Left ventricle myocardium superior (tissue), 1 donor: ENCODE data around the gene SIX3. TPM values are rescaled to one million over a fixed set of nuclear protein-coding genes. Genes with fewer than 3 reads are reported as not detected.

ENCODE experiments used
- ATAC-seq: fragments of 200-7000 bp; cut with Tn5 transposase; one replicate; pipeline ENCODE4 v1.9.1; 2020; ENCODE audit warnings: mild to moderate bottlenecking, moderate library complexity
- DNase-seq: peaks from one replicate; pipeline ENCODE4 v3.0.0-alpha.2; 2020
- intact Hi-C: fragments of 100-400 bp; cut with micrococcal nuclease; formaldehyde crosslinking; loops from one replicate; pipeline ENCODE4 v1.11.0; 2022
- total RNA-seq: library from RNA; stranded (reverse); fragmentation: NEBNext Ultra II Directional; extraction: Animal tissue kit (Norgen Biotek cat#: 25700); gene quantifications from one replicate; pipeline ENCODE4 v1.2.1, GENCODE V29; 2021
- donor health status: DM: no; HTN: yes; CAD: no; lungs with severe emphysema.

SIX3 gene
- total RNA-seq, 1 donor from 2014 or later, result not detected

GRCh38 chr2:44940732-44941464 lies 604 bp upstream of the SIX3 start:
- ATAC-seq (no peak), DNase-seq (no peak)
- intact Hi-C loops, result no loop called here

GRCh38 chr2:44942304-44943030 lies 965 bp downstream of the SIX3 start:
- intact Hi-C loops, result no loop called here
- ATAC-seq, result no peak
- DNase-seq, result no peak

- DNase-seq (no peak), ATAC-seq (no peak)
- intact Hi-C loops, result no loop called here
Measured at GRCh38 chr2:44943031-44943692, 1.7 kb downstream of the SIX3 start.

DNA sequence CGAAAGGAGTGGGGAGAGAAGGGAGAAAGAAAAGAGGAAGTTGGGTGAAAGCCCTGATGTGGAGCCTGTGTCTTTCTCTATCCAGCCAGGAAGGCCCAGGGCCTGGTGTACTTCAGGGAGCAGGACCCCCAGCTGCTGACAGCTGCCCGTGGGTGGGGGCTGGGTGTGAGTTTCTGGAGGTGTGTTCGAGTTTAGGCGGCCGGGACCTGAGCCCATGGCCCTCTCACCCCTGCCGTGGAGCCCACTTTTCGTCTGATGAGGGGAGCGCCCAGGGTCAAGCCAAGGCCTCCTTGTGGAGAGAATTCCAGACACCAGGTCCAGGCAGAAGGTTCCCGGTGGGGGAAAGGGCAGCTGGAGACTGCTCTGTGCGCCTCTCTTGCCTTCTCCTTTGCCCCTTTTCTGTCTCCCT lies 2.2 kb downstream of the SIX3 start:
- DNase-seq, result no peak
- no peak for ATAC-seq

GRCh38 chr2:44944102-44944951 lies 2.8 kb downstream of the SIX3 start:
- ATAC-seq (no peak), DNase-seq (no peak)
- intact Hi-C loops, result no loop called here

More for the DNA sequence above, 2.2 kb downstream of the SIX3 start:
- intact Hi-C loops, result no loop called here

GRCh38 chr2:44944952-44945612 lies 3.6 kb downstream of the SIX3 start:
- ATAC-seq (no peak), DNase-seq (no peak)
- intact Hi-C loops, result no loop called here

GRCh38 chr2:44945676-44946371 lies 4.3 kb downstream of the SIX3 start:
- intact Hi-C loops, result no loop called here
- DNase-seq (no peak), ATAC-seq (no peak)

GRCh38 chr2:44946372-44947027 lies 5.0 kb downstream of the SIX3 start:
- intact Hi-C loops, result no loop called here
- no peak for DNase-seq
- ATAC-seq, result no peak

- intact Hi-C loops, result no loop called here
- no peak for ATAC-seq
- DNase-seq, result no peak
Measured at GRCh38 chr2:44947028-44947375, 5.5 kb downstream of the SIX3 start.

DNA sequence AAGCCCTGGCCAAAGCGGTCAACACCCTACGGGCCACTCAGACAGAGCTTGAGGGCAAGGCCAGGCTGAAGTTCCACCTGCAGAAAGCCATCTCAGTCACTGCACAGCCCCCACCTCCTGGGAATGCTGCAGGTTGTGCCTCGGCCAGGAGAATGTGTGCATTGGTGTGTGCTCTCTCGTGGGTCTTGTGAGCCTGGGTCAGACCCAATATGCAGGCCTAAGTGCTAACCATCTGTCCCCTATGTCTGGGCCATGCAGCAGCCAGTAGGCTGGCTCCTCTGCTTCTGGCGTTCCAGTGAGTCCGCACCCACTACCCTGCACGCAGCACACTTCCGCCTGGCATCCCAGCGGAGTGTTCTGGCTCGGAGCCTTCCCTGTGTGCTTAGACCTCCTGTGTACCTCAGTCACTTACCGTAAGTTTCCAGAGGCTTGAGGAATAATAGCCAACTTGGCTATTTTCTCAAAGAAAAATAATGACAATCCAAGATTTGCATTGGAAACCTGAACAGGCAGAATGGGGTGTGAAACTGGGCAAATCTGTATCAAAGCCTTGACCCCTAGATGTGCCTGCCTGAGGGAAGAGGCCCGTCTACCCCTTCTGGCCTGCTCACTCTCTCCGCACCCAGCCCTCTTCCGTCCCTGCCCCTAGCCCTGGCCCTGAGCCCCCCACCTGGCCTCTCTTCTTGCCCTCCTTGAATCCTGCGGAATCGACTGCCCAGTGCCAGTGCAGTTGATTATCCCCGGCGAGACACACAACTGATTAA lies 7.2 kb downstream of the SIX3 start:
- intact Hi-C loops, result no loop called here
- DNase-seq, result no peak

GRCh38 chr2:44949329-44950151 lies 8.0 kb downstream of the SIX3 start:
- ATAC-seq (peak; percentile 64), DNase-seq (no peak)
- intact Hi-C loops, result loop anchor here (10.0 kb wide), 1 partner anchor 555 kb away; no protein-coding TSS in a partner anchor

More for the DNA sequence above, 7.2 kb downstream of the SIX3 start:
- ATAC-seq, result no peak

- DNase-seq (no peak), ATAC-seq (no peak)
- intact Hi-C loops, result loop anchor here (10.0 kb wide), 1 partner anchor 556 kb away; no protein-coding TSS in a partner anchor
Measured at GRCh38 chr2:44950646-44951045, 9.1 kb downstream of the SIX3 start.

- no peak for DNase-seq
- intact Hi-C loops, result loop anchor here (10.0 kb wide), 1 partner anchor 556 kb away; no protein-coding TSS in a partner anchor
- no peak for ATAC-seq
Measured at GRCh38 chr2:44951124-44951523, 9.6 kb downstream of the SIX3 start.

DNA sequence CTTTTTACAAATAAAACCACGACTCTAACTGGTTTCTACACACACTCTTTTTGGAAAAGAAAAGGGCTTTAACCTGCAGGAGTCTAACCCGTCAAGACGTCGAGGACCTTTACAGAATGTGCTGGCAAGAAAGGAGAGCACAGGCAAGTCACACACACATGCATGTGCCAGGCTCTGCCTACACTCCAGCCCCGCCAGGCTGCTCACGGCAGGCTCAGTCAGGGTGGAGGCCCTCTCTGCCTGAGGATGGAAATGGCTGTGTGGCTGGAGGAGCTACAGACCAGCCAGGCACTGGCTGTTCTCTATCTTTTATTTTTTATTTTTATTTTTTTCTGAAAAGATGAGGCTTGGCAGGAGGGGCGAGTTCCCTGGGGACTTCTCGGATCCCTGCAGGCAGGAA lies 10.2 kb downstream of the SIX3 start:
- intact Hi-C loops, result loop anchor here (10.0 kb wide), 1 partner anchor 557 kb away; no protein-coding TSS in a partner anchor
- no peak for ATAC-seq
- no peak for DNase-seq

DNA sequence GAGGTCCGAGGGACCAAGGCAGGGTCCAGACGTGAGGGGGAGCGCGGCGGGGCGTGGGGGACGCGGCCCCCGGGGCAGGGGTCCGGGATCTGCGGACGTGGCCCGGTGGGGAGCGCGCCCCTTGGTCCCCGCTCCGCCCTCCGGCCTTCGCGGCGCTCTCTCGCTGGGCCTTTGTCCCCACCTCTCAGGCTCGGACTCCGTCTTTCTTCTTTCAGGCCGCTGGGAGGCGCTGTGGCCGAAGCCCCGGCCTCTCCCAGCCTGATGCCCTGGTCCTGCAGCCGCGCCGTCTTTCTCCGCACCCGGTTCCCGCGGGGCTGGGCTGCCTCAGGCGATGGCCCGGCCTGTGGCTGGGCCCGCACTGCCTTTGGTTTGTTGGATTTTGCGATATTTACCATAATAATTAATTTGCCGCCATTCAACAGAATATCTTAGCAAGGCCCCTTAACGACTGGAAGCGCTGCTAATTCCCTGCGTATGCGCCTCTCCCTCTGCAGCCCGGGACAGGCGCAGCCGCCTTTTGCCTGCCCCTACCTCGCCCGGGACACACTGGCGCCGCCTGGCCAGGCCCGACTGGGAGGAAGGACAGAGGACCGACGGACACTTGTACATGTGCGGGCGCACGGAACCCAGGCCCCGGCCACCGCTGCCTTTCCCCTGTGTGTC lies 10.8 kb downstream of the SIX3 start:
- ATAC-seq, result peak; percentile 67
- no peak for DNase-seq
- intact Hi-C loops, result loop anchor here (10.0 kb wide), 1 partner anchor 557 kb away; no protein-coding TSS in a partner anchor
